ENCODE data around the gene ZNF587B.

- TF ChIP-seq CTCF (IDR thresholded peaks at IDR 0.05) (no peak), ZFX (IDR thresholded peaks at IDR 0.05; ENCODE audit: borderline replicate concordance) (no peak)
Observed at GRCh38 chr19:57813919-57814504, 16.1 kb upstream of the ZNF587B start.

All from 22Rv1 (cell line).